Measurements from ENCODE around the gene ANKRD34A. TPM values are rescaled to one million over a fixed set of nuclear protein-coding genes. Genes with fewer than 3 reads are reported as not detected.

Gene ANKRD34A
- total RNA-seq, 1 experiment from 2014 or later, result 0.19 TPM

GRCh38 chr1:145985129-145985501, 20.7 kb upstream of the ANKRD34A start:
- Mint-ChIP-seq H3K27me3 (ENCODE audit: unreplicated experiment) (no peaks in the 10 kb centered on the region), H3K4me3 (ENCODE audit: low read depth, unreplicated experiment) (no peak overlapping the region), H3K4me1 (ENCODE audit: low read depth, unreplicated experiment) (peaks cover 24% of the 10 kb centered on the region), H3K9me3 (ENCODE audit: low read depth, unreplicated experiment) (no peaks in the 10 kb centered on the region), H3K27ac (ENCODE audit: unreplicated experiment) (no peak overlapping the region), H3K36me3 (ENCODE audit: insufficient read depth, unreplicated experiment) (no peaks in the 10 kb centered on the region)
- TF ChIP-seq, protein P1, sequence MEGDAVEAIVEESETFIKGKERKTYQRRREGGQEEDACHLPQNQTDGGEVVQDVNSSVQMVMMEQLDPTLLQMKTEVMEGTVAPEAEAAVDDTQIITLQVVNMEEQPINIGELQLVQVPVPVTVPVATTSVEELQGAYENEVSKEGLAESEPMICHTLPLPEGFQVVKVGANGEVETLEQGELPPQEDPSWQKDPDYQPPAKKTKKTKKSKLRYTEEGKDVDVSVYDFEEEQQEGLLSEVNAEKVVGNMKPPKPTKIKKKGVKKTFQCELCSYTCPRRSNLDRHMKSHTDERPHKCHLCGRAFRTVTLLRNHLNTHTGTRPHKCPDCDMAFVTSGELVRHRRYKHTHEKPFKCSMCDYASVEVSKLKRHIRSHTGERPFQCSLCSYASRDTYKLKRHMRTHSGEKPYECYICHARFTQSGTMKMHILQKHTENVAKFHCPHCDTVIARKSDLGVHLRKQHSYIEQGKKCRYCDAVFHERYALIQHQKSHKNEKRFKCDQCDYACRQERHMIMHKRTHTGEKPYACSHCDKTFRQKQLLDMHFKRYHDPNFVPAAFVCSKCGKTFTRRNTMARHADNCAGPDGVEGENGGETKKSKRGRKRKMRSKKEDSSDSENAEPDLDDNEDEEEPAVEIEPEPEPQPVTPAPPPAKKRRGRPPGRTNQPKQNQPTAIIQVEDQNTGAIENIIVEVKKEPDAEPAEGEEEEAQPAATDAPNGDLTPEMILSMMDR (IDR thresholded peaks at IDR 0.05; ENCODE audit: unreplicated experiment), result no peak
- no TSS peak for BruUV-seq (replicated peaks)
- DNase-seq, result no peak
- intact Hi-C loops (cut with micrococcal nuclease; ENCODE audit: unreplicated experiment), result no loop called here
- CTCF ChIA-PET, result no interaction called here

GRCh38 chr1:145983960-145984830, 19.8 kb upstream of the ANKRD34A start:
- H3K9me3 Mint-ChIP-seq (ENCODE audit: low read depth, unreplicated experiment), result no peaks in the 10 kb centered on the region
- intact Hi-C loops (cut with micrococcal nuclease; ENCODE audit: unreplicated experiment), result no loop called here
- no peaks in the 10 kb centered on the region for H3K36me3 Mint-ChIP-seq (ENCODE audit: insufficient read depth, unreplicated experiment)
- no peak for DNase-seq
- no peak overlapping the region for H3K4me3 Mint-ChIP-seq (ENCODE audit: low read depth, unreplicated experiment)
- H3K27me3 Mint-ChIP-seq (ENCODE audit: unreplicated experiment), result no peaks in the 10 kb centered on the region
- CTCF ChIA-PET, result no interaction called here
- TF ChIP-seq, protein P1 (IDR thresholded peaks at IDR 0.05; ENCODE audit: unreplicated experiment), result no peak
- BruUV-seq (replicated peaks), result no TSS peak
- no peak overlapping the region for H3K27ac Mint-ChIP-seq (ENCODE audit: unreplicated experiment)
- peaks cover 23% of the 10 kb centered on the region for H3K4me1 Mint-ChIP-seq (ENCODE audit: low read depth, unreplicated experiment)

DNA sequence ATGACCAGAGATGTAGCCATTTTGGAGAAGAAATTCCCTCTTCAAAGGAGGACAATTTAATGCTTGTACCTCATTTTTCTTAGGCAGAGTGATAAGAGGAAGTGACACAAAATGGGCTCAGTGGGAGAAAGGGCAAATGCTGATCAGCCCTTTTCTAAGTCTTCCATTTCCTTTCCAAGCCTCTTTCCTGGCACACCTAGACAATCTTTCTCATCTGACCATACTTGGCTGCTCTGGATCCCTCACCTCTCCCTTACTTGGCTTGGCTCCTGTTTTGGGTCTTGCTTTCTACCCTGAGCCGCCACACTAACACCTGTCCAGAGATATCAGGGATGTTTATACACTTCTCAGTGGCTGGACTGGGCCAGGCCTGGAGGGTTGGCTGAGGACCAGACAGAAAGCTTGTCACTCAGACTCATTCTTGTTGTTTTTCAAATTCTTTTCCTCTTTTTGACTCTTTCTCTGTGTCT, 18.9 kb upstream of the ANKRD34A start:
- no TSS peak for BruUV-seq (replicated peaks)
- no peaks in the 10 kb centered on the region for H3K27me3 Mint-ChIP-seq (ENCODE audit: unreplicated experiment)
- intact Hi-C loops (cut with micrococcal nuclease; ENCODE audit: unreplicated experiment), result no loop called here
- peaks cover 23% of the 10 kb centered on the region for H3K4me1 Mint-ChIP-seq (ENCODE audit: low read depth, unreplicated experiment)
- no peak for DNase-seq
- TF ChIP-seq, protein P1 (IDR thresholded peaks at IDR 0.05; ENCODE audit: unreplicated experiment), result no peak
- no peak overlapping the region for H3K27ac Mint-ChIP-seq (ENCODE audit: unreplicated experiment)
- no peaks in the 10 kb centered on the region for H3K9me3 Mint-ChIP-seq (ENCODE audit: low read depth, unreplicated experiment)
- CTCF ChIA-PET, result no interaction called here
- H3K4me3 Mint-ChIP-seq (ENCODE audit: low read depth, unreplicated experiment), result no peak overlapping the region
- H3K36me3 Mint-ChIP-seq (ENCODE audit: insufficient read depth, unreplicated experiment), result peaks cover 2% of the 10 kb centered on the region

DNA sequence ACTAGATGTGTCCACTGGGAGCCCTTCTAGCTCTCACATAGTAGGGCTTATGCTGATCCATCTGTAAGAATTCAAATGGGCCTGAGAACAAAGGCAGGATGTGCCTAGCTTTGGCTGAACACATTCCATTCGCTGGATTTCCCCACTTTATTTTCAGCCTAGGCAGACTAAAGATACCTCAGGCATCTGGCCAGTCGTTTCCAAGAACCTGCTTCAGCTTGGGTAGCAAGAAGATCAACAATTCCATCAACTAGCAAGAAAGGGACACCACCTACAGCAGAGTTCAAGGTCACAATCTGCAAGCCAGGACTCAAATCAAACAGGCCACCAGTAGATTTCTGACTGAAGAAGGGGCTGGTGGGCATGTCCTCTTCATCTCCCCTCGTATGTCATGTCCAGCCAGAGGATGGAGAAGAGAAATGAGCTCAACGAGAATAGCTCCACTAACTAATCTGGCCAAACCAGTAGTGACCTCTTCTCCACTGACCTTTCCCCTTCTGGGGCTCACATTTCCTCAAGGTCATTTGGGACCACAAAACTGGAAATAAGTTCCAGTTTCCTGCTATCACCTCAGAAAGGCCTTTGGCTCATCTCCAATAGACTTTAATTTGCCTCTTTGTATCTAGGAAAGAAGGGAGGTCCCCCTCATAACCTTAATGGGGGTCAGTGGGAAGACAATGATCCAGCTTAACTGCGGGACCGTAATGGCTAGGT, 17.8 kb upstream of the ANKRD34A start:
- no peak for DNase-seq
- Mint-ChIP-seq H3K36me3 (ENCODE audit: insufficient read depth, unreplicated experiment) (peaks cover 9% of the 10 kb centered on the region), H3K4me1 (ENCODE audit: low read depth, unreplicated experiment) (peaks cover 23% of the 10 kb centered on the region), H3K4me3 (ENCODE audit: low read depth, unreplicated experiment) (no peak overlapping the region), H3K9me3 (ENCODE audit: low read depth, unreplicated experiment) (no peaks in the 10 kb centered on the region), H3K27me3 (ENCODE audit: unreplicated experiment) (no peaks in the 10 kb centered on the region), H3K27ac (ENCODE audit: unreplicated experiment) (no peak overlapping the region)
- CTCF ChIA-PET, result interaction anchor here (0.6 kb wide), 1 partner anchor 1126 kb away, joined by 3 read pairs; no protein-coding TSS in a partner anchor
- TF ChIP-seq, protein P1 (IDR thresholded peaks at IDR 0.05; ENCODE audit: unreplicated experiment), result no peak
- no TSS peak for BruUV-seq (replicated peaks)
- intact Hi-C loops (cut with micrococcal nuclease; ENCODE audit: unreplicated experiment), result no loop called here

All from Calu3 (cell line).